GM06990 (cell line): Measurements from ENCODE around the gene FOCAD.

ENCODE experiments used
- DNase-seq: peaks from one replicate; pipeline ENCODE4 v3.0.0-alpha.2; 2011; ENCODE audit not compliant: insufficient read length; ENCODE audit errors: extremely low read depth
- H3K27me3 ChIP-seq: replicated peaks from 2 replicates; pipeline ENCODE4 v1.6.0; 2011; ENCODE audit warnings: low read length; ENCODE audit not compliant: control insufficient read depth, insufficient read depth
- H3K36me3 ChIP-seq: 2 replicates; pipeline ENCODE4 v1.5.1; 2011; ENCODE audit warnings: low read length; ENCODE audit not compliant: control insufficient read depth, insufficient read depth
- H3K4me3 ChIP-seq: replicated peaks from 2 replicates; pipeline ENCODE4 v1.5.1; 2011; ENCODE audit warnings: low read depth, mild to moderate bottlenecking, control low read depth, low read length
- TF ChIP-seq, protein P1 (sequence below): IDR thresholded peaks from 2 replicates; pipeline ENCODE4 v1.5.1; 2011; ENCODE audit warnings: low read length, control low read depth, mild to moderate bottlenecking, inconsistent platforms; ENCODE audit not compliant: insufficient read depth, poor library complexity, severe bottlenecking

The FOCAD gene

DNA sequence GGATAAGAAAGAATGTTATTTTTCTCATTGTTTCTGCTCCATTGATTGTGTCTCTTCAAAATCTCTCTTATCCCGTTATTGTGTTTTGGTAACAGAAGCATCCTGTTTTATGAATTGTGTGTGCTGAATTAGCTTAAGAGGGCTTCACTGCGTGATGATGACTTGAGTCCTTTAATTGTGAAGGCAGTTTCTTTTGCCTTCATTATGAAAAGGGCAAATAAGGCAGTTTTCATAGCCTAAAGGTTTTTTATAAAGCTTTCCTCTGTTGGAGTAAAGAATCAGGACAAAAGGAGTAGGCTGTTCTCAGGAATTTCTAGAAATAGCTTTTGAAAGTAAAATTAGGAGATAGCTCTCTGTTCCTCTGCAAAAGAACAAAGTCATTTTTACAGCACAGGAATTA, 169.8 kb downstream of the FOCAD start:
- Histone ChIP-seq H3K36me3 (no peaks in the 10 kb centered on the region), H3K4me3 (no peak overlapping the region), H3K27me3 (no peaks in the 10 kb centered on the region)
- TF ChIP-seq, protein P1, sequence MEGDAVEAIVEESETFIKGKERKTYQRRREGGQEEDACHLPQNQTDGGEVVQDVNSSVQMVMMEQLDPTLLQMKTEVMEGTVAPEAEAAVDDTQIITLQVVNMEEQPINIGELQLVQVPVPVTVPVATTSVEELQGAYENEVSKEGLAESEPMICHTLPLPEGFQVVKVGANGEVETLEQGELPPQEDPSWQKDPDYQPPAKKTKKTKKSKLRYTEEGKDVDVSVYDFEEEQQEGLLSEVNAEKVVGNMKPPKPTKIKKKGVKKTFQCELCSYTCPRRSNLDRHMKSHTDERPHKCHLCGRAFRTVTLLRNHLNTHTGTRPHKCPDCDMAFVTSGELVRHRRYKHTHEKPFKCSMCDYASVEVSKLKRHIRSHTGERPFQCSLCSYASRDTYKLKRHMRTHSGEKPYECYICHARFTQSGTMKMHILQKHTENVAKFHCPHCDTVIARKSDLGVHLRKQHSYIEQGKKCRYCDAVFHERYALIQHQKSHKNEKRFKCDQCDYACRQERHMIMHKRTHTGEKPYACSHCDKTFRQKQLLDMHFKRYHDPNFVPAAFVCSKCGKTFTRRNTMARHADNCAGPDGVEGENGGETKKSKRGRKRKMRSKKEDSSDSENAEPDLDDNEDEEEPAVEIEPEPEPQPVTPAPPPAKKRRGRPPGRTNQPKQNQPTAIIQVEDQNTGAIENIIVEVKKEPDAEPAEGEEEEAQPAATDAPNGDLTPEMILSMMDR, result no peak
- DNase-seq, result no peak

- DNase-seq, result no peak
- H3K27me3 ChIP-seq, result no peaks in the 10 kb centered on the region
- H3K4me3 ChIP-seq, result no peak overlapping the region
- H3K36me3 ChIP-seq, result no peaks in the 10 kb centered on the region
- TF ChIP-seq, protein P1, result no peak
These were observed 170.4 kb downstream of the FOCAD start for GRCh38 chr9:20854444-20854843.

- TF ChIP-seq, protein P1, result no peak
- DNase-seq, result no peak
- Histone ChIP-seq H3K4me3 (no peak overlapping the region), H3K36me3 (no peaks in the 10 kb centered on the region), H3K27me3 (no peaks in the 10 kb centered on the region)
These were observed 179.9 kb downstream of the FOCAD start for GRCh38 chr9:20863945-20864344.

- no peak for DNase-seq
- TF ChIP-seq, protein P1, result no peak
- H3K36me3 ChIP-seq, result no peaks in the 10 kb centered on the region
- no peak overlapping the region for H3K4me3 ChIP-seq
- H3K27me3 ChIP-seq, result no peaks in the 10 kb centered on the region
These were observed 181.3 kb downstream of the FOCAD start for GRCh38 chr9:20865347-20865746.

DNA sequence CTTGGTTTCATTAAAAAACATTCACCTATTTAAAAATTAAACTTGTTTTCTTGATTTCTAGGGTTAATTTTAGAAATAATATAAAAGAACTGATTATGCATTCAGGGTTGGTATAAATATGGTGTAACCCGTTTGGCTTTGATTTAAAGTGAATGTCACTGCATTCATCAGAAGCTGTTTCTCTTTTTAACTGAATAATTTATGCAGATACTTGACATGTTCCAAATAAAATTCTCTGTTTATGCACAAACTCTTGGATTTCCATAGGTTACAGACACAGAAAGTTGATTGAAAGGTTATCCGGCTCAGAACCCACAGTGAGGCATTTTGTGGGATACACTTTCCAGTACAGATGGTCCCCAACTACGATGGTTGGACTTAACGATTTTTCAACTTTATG, 186.1 kb downstream of the FOCAD start:
- no peaks in the 10 kb centered on the region for H3K27me3 ChIP-seq
- DNase-seq, result no peak
- no peaks in the 10 kb centered on the region for H3K36me3 ChIP-seq
- H3K4me3 ChIP-seq, result no peak overlapping the region
- TF ChIP-seq, protein P1, result no peak

- no peak for DNase-seq
- Histone ChIP-seq H3K4me3 (no peak overlapping the region), H3K27me3 (no peaks in the 10 kb centered on the region), H3K36me3 (no peaks in the 10 kb centered on the region)
- TF ChIP-seq, protein P1, result no peak
These were observed 188.4 kb downstream of the FOCAD start for GRCh38 chr9:20872340-20872977.
